Thyroid gland (tissue), 4 donors: ENCODE measurements around the gene SCFD2.

Experiments
- CTCF ChIP-seq, 6 experiments: fragments of 200-600 bp in 3 of 6; fragments of 450-650 bp in 3 of 6; sonication (generic) in 3 of 6; IDR thresholded peaks; one replicate each; pipeline ENCODE4 v1.5.1; 2016 to 2019; ENCODE audit warnings: antibody characterized with exemption in 6 of 6, mild to moderate bottlenecking in 2 of 6, inconsistent platforms in 1 of 6, moderate library complexity in 1 of 6
- POLR2A ChIP-seq, 2 donors: fragments of 450-650 bp; IDR thresholded peaks; one replicate each; pipeline ENCODE4 v1.6.1; 2017; ENCODE audit warnings: antibody characterized with exemption in 2 of 2, mild to moderate bottlenecking in 2 of 2, moderate library complexity in 1 of 2

- no peak for TF ChIP-seq CTCF (IDR thresholded peaks at IDR 0.05)
- no peak for TF ChIP-seq POLR2A (IDR thresholded peaks at IDR 0.05)
Measured at GRCh38 chr4:53234111-53234510, 131.8 kb downstream of the SCFD2 start.
